Measurements from ENCODE around the gene NR4A3. TPM values are rescaled to one million over a fixed set of nuclear protein-coding genes. Genes with fewer than 3 reads are reported as not detected.

The NR4A3 gene
- total RNA-seq, 1 experiment from 2014 or later: 0.86 TPM

GRCh38 chr9:99778836-99779235, 42.8 kb upstream of the NR4A3 start:
- intact Hi-C loops (cut with micrococcal nuclease): no loop called here
- H3K27ac ChIP-seq (ENCODE audit: low read depth, low read length): no peak overlapping the region
- POLR2A ChIA-PET: no interaction called here
- no peak overlapping the region for H2AFZ ChIP-seq (ENCODE audit: low read depth, low read length, poor library complexity, severe bottlenecking)
- H3K79me2 ChIP-seq (ENCODE audit: insufficient read depth, low read length): no peaks in the 10 kb centered on the region
- H3K4me3 ChIP-seq (replicated peaks in 1 of 2; ENCODE audit: low read depth in 1 of 2, low read length in 2 of 2): no peak overlapping the region
- no TSS peak for BruUV-seq (replicated peaks)
- no peak overlapping the region for H3K4me2 ChIP-seq (ENCODE audit: low read length)
- RAD21 ChIA-PET (ENCODE audit: low non-redundant PET in 1 of 2, low total read pairs in 2 of 2, uncharacterized antibody in 2 of 2, unreplicated experiment in 2 of 2): no interaction called here
- no peaks in the 10 kb centered on the region for H4K20me1 ChIP-seq (ENCODE audit: insufficient read depth)
- H3K4me1 ChIP-seq (ENCODE audit: control insufficient read depth in 1 of 2, insufficient read depth in 2 of 2, low read length in 2 of 2): peaks cover 0 to 12% of the 10 kb centered on the region in 2 experiments; a peak in 2 of 4 replicates
- H3K9me2 ChIP-seq (ENCODE audit: insufficient read depth): no peaks in the 10 kb centered on the region
- CTCF ChIA-PET: no interaction called here
- ATAC-seq (no peak), DNase-seq (ENCODE audit: low read depth, low spot score) (no peak)
- no peaks in the 10 kb centered on the region for H3K27me3 ChIP-seq (ENCODE audit: insufficient read depth, low read length)
- no peak overlapping the region for H3K9ac ChIP-seq (ENCODE audit: low read length)
- TF ChIP-seq EZH2 (IDR thresholded peaks at IDR 0.05) (no peak), SIN3A (IDR thresholded peaks at IDR 0.05; ENCODE audit: low read depth) (no peak), EZH2phosphoT487 (IDR thresholded peaks at IDR 0.05; ENCODE audit: borderline replicate concordance) (no peak), POLR2AphosphoS5 (IDR thresholded peaks at IDR 0.05; ENCODE audit: low read depth, low read length) (no peak), CBX3 (IDR thresholded peaks at IDR 0.05; ENCODE audit: low read depth) (no peak), ZFX (IDR thresholded peaks at IDR 0.05) (no peak), REST (IDR thresholded peaks at IDR 0.05; ENCODE audit: low read depth) (no peak), POLR2A (IDR thresholded peaks at IDR 0.05; ENCODE audit: borderline replicate concordance, extremely low read depth, insufficient read depth, insufficient read length) (no peak), CTCF (IDR thresholded peaks at IDR 0.05 in 2 of 3, conservative IDR thresholded peaks at IDR 0.05 in 1 of 3; ENCODE audit: borderline replicate concordance in 1 of 3, insufficient read depth in 1 of 3, low read depth in 2 of 3, low read length in 2 of 3) (no peak), FOSL1 (IDR thresholded peaks at IDR 0.05; ENCODE audit: low read depth) (no peak), CEBPB (IDR thresholded peaks at IDR 0.05; ENCODE audit: low read depth) (no peak)
- TF ChIP-seq, protein P1, sequence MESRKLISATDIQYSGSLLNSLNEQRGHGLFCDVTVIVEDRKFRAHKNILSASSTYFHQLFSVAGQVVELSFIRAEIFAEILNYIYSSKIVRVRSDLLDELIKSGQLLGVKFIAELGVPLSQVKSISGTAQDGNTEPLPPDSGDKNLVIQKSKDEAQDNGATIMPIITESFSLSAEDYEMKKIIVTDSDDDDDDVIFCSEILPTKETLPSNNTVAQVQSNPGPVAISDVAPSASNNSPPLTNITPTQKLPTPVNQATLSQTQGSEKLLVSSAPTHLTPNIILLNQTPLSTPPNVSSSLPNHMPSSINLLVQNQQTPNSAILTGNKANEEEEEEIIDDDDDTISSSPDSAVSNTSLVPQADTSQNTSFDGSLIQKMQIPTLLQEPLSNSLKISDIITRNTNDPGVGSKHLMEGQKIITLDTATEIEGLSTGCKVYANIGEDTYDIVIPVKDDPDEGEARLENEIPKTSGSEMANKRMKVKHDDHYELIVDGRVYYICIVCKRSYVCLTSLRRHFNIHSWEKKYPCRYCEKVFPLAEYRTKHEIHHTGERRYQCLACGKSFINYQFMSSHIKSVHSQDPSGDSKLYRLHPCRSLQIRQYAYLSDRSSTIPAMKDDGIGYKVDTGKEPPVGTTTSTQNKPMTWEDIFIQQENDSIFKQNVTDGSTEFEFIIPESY (IDR thresholded peaks at IDR 0.05; ENCODE audit: extremely low read depth, insufficient replicate concordance, low read length): no peak
- no peaks in the 10 kb centered on the region for H3K36me3 ChIP-seq (ENCODE audit: control insufficient read depth in 1 of 2, insufficient read depth in 2 of 2, low read length in 2 of 2)
- H3K9me3 ChIP-seq (ENCODE audit: control insufficient read depth in 1 of 2, insufficient read depth in 1 of 2, low read depth in 1 of 2, low read length in 2 of 2): no peaks in the 10 kb centered on the region

All from HCT116 (cell line).